ENCODE data around the gene TTLL3.

Gene TTLL3

DNA sequence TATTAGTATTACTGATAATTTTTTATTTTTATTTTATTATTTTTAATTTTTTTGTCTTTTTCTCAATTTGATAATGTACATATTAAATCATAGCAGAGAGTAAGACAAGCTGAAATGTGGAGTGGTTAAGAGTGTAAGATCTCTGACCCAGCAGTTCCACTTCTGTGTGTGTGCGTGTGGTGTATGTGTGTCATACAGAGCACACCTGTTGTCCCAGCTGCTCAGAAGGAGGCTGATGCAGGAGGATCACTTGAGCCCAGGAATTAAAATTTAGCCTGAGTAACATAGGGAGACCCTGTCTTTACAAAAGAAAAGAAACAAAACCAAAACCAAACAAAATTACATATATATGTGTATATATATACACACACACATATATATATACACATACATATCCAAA is 71.4 kb downstream of the TTLL3 start:
- H3K4me3 ChIP-seq (ENCODE audit: low read depth, low read length) = no peak overlapping the region
- TF ChIP-seq, protein P1, sequence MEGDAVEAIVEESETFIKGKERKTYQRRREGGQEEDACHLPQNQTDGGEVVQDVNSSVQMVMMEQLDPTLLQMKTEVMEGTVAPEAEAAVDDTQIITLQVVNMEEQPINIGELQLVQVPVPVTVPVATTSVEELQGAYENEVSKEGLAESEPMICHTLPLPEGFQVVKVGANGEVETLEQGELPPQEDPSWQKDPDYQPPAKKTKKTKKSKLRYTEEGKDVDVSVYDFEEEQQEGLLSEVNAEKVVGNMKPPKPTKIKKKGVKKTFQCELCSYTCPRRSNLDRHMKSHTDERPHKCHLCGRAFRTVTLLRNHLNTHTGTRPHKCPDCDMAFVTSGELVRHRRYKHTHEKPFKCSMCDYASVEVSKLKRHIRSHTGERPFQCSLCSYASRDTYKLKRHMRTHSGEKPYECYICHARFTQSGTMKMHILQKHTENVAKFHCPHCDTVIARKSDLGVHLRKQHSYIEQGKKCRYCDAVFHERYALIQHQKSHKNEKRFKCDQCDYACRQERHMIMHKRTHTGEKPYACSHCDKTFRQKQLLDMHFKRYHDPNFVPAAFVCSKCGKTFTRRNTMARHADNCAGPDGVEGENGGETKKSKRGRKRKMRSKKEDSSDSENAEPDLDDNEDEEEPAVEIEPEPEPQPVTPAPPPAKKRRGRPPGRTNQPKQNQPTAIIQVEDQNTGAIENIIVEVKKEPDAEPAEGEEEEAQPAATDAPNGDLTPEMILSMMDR (IDR thresholded peaks at IDR 0.05; ENCODE audit: insufficient read depth, low read depth, low read length, missing control alignments) = no peak
- DNase-seq (ENCODE audit: low read depth) = no peak

DNA sequence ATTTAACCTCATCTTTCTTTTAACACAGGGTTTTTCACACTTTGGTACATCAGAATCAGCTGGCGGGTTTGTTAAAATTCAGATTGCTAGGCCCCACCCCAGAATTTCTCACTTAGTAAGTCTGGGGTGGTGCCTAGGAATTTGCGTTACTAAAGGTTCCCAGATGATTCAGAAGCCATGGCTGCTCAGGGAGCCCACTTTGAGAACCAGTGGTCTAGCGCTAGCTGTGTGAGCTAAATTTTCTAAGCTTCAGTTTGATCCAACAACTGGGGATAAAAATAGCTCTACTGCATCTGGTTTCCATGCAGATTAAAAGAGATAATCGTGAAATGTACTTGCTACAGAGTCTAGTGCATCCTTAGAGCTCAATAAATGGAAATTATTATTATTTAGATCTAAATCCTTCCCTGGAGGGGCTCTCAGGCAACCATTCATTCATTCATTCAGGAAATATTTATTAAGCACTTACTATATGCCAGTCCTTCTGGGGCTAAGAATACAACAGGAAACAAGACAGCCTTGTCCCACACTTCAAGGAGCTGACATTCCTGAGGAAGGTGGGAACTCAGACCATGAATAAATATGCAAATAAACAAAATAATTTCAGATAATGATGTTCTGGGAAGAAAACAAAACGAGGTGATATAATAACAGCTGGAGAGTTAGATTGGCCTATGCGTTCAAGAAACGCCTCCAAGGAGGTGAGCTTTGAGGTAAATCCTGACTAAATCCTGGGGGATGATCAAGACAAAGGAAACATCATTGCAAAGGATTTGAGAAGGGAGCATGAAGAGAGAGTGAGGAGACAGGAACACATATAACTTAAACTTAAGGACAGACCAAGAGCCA is 73.9 kb downstream of the TTLL3 start:
- TF ChIP-seq, protein P1 (IDR thresholded peaks at IDR 0.05; ENCODE audit: insufficient read depth, low read depth, low read length, missing control alignments) = no peak
- DNase-seq (ENCODE audit: low read depth) = no peak
- H3K4me3 ChIP-seq (ENCODE audit: low read depth, low read length) = no peak overlapping the region

DNA sequence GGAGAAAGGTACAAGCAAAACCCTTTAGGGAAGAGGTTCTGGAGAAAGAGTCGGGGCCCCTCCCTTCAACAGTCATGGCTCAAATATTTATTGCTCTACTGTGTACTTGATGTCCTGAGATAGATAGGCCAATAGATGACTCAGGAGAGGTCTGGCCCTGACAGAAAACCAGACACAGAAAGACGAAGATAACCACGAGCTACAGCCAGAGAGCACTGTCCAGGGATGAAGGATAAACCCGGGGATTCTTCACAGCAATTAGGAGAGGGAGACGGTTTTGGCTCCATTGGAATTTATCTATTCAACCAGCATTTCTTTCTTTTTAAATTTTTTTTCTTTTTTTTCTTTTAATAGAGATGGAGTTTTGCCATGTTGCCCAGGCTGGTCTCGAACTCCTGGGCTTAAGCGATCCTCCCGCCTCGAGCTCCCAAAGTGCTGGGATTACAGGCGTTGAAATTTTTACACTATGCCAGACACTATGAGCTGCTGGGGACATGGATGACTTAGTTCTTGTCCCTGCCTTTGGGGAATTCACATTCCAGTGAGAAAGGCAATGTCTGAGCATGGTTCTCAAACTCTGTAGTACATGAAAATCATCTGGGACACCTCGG is 74.6 kb downstream of the TTLL3 start:
- TF ChIP-seq, protein P1 (IDR thresholded peaks at IDR 0.05; ENCODE audit: insufficient read depth, low read depth, low read length, missing control alignments) = no peak
- H3K4me3 ChIP-seq (ENCODE audit: low read depth, low read length) = no peak overlapping the region
- no peak for DNase-seq (ENCODE audit: low read depth)
